NCI-H2196 (cell line): ENCODE results near the gene CSF2.

Experiments used
- DNase-seq: peaks from one replicate; lab custom pipeline; 2025; ENCODE audit not compliant: unreplicated experiment; lab: John Stamatoyannopoulos, UW

CSF2 gene

DNA sequence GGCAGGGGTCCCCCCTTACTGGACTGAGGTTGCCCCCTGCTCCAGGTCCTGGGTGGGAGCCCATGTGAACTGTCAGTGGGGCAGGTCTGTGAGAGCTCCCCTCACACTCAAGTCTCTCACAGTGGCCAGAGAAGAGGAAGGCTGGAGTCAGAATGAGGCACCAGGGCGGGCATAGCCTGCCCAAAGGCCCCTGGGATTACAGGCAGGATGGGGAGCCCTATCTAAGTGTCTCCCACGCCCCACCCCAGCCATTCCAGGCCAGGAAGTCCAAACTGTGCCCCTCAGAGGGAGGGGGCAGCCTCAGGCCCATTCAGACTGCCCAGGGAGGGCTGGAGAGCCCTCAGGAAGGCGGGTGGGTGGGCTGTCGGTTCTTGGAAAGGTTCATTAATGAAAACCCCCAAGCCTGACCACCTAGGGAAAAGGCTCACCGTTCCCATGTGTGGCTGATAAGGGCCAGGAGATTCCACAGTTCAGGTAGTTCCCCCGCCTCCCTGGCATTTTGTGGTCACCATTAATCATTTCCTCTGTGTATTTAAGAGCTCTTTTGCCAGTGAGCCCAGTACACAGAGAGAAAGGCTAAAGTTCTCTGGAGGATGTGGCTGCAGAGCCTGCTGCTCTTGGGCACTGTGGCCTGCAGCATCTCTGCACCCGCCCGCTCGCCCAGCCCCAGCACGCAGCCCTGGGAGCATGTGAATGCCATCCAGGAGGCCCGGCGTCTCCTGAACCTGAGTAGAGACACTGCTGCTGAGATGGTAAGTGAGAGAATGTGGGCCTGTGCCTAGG lies at the start of gene CSF2:
Gene CSF2, plus strand, starts transcription at position 559 of the 783 bp plus-strand sequence. Its CDS starts 35 bp downstream, at position 594.
- no peak for DNase-seq

- DNase-seq = no peak
Measured at GRCh38 chr5:132024117-132024435, 49.5 kb upstream of the CSF2 start.

DNA sequence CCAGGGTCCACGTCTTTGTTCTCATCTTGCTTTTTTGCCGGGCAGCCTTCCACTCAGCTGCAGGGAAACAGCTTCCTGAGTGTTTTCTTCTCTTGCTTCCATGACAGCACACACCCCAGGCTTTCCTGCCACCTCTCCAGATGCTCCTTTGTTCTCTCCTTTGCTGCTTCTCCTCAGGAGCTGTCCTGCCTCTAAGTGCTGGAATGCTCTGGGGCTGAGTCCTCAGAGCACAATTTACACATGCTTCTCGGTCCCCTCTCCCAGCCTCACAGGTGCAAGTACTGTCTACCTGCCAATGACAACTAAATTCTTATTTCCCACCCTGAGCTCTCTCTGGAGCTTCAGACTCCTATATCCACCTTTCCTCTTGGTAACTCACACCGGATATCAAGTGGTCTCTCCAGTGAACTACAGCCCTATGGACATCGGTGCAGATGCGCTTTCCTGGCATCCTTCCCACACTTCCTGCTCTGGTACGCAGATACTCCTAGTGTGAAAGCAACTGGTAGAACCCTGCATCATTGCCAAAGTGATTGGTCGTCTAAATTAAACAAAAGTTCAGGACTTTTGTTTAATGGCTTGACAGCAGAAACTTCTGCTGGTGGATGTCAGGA lies 48.7 kb upstream of the CSF2 start:
- DNase-seq = no peak

DNA sequence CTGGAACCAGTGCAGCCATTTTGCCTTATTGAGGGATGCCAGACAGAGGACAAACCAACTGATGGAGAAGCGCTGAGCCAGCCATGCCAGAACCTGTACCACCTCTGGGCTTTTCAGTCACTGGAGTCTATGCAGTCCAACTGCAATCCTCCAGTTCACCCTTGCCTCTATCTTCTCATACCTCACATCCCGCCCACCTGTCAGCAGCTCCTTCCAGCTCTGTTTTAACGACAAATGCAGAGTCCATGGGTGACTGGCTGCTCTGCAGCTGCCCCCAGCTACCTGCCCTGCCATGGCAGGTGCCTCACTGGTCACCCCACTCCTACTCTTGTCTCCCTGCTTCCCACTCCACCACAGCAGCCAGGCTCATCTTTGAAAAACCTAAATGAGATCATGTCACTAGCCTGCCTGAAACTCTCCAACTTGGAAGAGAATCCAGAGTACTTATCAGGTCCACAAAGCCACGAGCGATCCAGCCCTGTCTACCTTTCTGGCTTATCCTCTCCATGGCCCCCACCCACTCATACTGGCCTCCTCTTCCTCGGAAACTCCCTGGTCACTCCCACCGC lies 48.1 kb upstream of the CSF2 start:
- no peak for DNase-seq

DNA sequence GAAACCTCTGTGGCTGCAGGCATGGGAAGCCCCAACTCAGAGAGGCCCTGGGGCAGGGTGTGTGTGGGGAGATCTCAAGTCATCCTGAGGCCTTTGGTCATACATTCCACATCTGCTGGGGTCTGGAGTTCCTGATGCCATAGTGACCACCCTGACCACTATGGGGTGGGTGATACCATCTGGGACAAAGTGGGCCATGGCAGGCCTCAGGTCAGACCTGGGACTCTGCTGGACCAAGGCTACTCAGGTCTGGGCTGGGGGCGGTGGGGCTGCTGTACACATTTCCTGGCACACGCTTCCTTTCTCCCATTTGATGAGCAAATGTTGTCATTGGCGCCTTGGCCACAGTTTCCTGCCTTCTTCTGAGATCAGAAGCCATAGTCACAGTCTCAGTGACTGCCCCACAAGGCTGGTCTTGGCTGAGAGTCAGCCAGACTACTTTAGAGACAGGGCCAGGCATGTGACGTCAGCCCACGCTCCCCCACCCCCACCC lies 47.0 kb upstream of the CSF2 start:
- no peak for DNase-seq

DNA sequence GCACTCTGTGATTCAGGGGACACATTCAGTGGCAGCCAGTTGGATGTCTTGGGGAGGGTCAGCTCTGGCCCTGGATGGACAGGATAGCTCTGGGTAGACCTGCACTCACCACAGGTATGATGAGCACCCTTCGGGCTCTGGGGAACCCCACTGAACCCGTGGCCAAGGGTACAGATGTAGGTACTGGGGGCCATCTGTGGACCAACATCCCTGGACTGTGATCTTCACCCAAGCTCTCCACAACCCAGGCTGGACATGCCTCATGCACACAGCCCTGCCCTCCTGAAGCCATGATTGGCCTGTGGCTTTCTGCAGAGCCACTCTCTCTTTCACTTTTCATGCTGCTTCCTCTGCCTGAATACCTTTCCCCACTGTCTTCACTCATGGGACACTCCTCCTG lies 46.6 kb upstream of the CSF2 start:
- DNase-seq = no peak

DNA sequence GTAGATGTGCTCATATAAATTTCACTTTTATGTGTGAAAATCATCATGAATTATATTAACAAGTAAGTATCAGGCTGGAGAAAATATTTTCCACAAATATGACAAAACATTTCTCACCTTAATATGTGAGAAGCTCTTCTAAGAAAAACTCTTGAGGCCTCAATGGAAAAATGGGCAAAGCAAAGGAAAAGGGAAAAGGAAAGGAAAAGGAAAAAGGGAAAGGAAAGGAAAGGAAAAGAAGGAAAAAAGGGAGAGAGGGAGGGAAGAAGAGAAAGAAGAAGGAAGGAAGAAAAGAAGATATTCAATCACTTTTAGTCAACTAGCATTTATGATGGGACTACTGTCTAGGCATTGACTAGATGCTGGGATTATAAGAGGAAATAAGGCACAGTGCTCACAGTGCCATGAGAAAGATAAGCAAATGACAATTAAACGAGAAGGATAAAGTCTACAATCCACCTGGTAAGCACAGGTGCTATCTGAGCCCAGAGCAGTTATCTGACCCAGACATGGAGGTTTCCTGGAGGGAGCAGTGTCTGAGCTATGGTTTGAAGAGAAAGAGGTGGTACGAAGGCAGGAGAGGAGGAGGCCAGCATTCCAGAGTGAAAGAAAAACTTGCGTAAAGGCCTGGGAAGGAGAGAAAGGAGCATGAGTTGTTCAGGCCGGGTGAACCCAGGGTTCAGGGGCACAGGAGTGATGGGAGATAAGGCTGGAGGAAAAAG lies 43.8 kb upstream of the CSF2 start:
- no peak for DNase-seq

- DNase-seq = no peak
Measured at GRCh38 chr5:132030610-132031009, 43.0 kb upstream of the CSF2 start.

DNA sequence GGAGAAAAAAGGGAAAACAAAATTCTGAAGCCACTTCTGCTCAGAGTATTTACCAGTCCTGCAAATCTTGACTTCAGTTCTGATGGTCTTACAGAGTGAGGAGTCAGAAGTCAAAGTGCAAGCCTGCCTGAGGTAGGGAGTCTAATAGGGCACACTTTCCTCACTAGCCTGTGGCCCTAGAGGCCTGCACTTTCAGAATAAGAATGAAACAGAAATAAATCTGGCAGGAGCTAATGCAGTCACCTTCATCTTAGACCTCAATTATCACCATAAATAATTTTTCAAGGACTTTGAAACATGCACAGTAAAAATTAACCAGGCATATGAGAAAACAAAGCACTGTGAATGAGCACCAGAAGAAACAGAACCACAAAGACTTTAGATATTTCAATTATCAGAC lies 41.4 kb upstream of the CSF2 start:
- no peak for DNase-seq

DNA sequence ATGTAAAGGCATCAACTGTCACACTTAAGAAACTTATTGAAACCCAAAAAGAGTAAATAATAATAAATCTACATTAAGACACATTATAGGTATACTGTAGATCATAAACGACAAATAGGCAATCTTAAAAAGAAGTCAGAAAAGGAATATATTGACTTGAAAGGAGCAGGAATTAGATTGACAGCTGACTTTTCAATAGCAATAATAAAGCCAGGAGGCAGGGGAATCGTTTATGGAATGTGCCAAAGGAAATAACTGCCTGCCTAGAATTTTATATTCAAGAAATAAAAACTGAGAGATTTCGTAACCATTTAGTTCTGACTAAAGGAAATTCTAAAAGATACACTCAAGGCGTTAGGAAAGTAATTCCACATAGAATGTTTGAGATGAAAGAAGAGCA lies 40.5 kb upstream of the CSF2 start:
- DNase-seq = no peak

GRCh38 chr5:132037353-132037752 lies 36.2 kb upstream of the CSF2 start:
- no peak for DNase-seq

- no peak for DNase-seq
Measured at GRCh38 chr5:132044207-132044606, 29.4 kb upstream of the CSF2 start.

DNA sequence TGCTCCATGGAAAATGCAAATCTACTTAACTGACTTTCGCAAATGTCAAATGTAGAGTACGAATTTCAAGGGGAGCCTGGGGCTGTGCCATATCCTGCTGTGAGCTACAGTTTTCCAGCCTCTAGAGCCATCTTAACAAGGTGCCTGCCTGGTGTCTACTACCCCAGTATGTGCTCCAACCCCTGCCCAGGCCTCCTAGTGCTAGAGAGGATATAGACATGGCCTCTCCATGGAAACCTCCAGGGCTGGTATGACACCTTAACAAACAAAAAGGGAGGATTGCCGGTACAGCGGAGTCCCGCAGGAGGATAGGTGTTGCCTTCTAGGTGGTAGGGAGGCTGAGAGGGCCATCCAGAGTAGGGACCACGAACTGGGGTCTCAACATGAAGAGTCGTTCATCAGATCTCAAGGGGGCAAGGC lies 26.7 kb upstream of the CSF2 start:
- no peak for DNase-seq

DNA sequence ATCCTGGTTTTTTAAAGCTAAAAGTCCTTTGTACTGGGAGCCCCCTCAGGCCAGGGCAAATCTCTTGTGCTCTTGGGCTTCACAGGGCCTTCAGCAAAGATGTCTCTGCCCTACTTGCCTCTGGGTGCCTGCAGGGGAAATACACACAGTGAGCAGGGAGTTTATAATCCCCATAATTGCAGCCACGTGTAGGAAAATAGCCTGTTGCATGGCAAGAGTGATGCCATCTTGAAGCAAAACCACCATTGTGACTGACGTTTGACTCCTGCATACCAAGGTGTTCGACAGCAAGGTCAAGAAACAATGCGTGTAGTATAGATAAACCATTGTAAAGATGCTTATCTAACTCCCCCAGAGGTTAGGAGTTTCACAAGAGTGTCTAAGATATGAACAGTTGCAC lies 24.5 kb upstream of the CSF2 start:
- no peak for DNase-seq

- no peak for DNase-seq
Measured at GRCh38 chr5:132049559-132049958, 24.0 kb upstream of the CSF2 start.

DNA sequence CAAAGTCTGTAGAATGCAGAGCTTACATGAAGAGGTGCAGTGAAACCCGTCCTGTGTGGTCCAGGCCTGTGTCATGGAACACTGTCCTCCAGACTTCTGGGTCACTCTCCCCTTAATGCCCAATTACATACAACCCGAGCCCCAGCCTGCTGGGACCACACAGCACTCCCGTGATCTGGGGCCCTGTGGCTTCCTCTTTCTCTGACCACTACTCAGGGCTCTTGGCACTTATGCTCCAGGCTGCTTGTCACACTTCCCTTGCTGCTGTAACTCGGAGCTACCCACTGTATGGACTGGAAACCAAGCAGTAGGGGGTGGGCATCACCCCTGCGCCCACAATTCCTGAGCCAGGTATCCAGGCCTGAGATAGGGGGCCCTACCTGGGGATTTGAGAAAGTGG lies 23.5 kb upstream of the CSF2 start:
- DNase-seq = no peak

- DNase-seq = no peak
Measured at GRCh38 chr5:132050661-132051552, 22.7 kb upstream of the CSF2 start.

DNA sequence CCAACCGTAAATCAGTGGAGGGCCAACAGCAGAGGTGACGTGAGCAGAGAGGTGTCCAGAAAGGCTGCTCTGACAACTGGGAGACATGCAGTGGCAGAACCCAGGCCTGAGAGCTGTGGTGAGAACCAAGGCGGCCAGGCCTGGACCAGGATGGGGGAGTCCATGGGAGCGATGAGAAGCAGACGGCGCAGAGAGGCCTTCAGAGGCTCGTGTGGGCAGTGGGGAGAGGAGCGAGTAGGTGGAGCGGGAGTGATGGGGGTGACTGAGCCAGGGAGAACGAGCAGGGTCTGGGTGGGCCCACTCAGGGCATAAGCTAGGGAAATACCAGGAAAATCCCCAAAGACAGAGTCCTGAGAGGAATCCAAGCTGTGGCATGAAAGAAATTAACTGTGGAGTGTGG lies 21.1 kb upstream of the CSF2 start:
- no peak for DNase-seq

GRCh38 chr5:132053483-132053882 lies 20.1 kb upstream of the CSF2 start:
- DNase-seq = no peak

- DNase-seq = no peak
Measured at GRCh38 chr5:132054031-132054696, 19.4 kb upstream of the CSF2 start.
